Measurements from ENCODE around the gene MAZ.

The MAZ gene

DNA sequence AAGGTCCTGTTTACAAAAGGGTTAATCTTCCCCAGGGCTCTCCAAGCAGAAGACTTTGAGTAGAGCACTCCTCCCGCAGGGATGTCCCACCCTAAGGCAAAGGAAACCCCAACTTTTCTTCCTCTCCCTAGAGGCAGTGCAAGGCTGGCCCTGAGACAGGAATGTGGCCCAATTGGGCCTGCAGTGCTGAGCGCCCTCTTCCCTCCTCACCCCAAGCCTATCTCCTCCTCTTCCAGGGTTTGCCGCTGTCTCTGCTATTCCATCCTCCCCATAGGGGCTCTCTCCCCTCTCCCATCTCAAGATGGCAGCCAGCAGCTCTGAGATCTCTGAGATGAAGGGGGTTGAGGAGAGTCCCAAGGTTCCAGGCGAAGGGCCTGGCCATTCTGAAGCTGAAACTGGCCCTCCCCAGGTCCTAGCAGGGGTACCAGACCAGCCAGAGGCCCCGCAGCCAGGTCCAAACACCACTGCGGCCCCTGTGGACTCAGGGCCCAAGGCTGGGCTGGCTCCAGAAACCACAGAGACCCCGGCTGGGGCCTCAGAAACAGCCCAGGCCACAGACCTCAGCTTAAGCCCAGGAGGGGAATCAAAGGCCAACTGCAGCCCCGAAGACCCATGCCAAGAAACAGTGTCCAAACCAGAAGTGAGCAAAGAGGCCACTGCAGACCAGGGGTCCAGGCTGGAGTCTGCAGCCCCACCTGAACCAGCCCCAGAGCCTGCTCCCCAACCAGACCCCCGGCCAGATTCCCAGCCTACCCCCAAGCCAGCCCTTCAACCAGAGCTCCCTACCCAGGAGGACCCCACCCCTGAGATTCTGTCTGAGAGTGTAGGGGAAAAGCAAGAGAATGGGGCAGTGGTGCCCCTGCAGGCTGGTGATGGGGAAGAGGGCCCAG lies 6.7 kb downstream of the MAZ start:
- H3K9ac ChIP-seq (ENCODE audit: low read length), result peak overlapping the region; percentile 72
- H3K36me3 ChIP-seq (ENCODE audit: control insufficient read depth, low read depth, low read length), result peaks cover 18% of the 10 kb centered on the region
- no peaks in the 10 kb centered on the region for H3K9me3 ChIP-seq (ENCODE audit: control insufficient read depth, low read depth, low read length)
- peaks cover 42% of the 10 kb centered on the region for H3K4me1 ChIP-seq (ENCODE audit: control insufficient read depth, low read depth, low read length)
- peak overlapping the region; percentile 81 for H3K4me3 ChIP-seq (ENCODE audit: low read length)
- H3K27ac ChIP-seq (ENCODE audit: low read length), result no peak overlapping the region
- no peaks in the 10 kb centered on the region for H3K27me3 ChIP-seq (ENCODE audit: control insufficient read depth, insufficient read depth, low read length)

DNA sequence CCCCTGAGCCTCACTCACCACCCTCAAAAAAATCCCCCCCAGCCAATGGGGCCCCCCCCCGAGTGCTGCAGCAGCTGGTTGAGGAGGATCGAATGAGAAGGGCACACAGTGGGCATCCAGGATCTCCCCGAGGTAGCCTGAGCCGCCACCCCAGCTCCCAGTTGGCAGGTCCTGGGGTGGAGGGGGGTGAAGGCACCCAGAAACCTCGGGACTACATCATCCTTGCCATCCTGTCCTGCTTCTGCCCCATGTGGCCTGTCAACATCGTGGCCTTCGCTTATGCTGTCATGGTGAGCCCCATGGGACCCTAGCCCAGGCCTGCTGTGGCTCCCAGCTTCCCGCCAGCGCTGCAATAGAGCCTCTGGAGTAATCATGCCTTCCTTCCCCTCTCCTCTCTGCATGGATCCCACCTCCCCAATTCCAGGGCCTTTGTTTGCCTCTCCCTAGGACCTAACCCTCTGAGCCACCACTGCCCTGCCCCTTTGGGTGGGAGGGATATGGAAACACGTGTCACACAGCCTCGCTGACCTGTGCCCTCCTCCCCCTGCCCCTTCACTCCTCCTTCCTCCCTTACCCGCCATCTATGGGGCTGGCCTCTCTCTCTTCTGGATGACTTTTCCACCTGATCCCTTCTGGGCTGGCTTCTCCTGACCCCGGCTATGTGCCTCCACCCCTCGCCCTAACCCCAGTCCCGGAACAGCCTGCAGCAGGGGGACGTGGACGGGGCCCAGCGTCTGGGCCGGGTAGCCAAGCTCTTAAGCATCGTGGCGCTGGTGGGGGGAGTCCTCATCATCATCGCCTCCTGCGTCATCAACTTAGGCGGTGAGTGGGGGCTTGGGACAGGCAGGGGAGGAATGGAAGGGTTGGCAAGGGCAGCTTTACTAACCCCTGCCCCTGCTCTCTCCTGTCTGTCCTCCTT lies 7.6 kb downstream of the MAZ start:
- H3K9me3 ChIP-seq (ENCODE audit: control insufficient read depth, low read depth, low read length), result no peaks in the 10 kb centered on the region
- H3K9ac ChIP-seq (ENCODE audit: low read length), result peak overlapping the region; percentile 82
- peaks cover 19% of the 10 kb centered on the region for H3K36me3 ChIP-seq (ENCODE audit: control insufficient read depth, low read depth, low read length)
- peaks cover 36% of the 10 kb centered on the region for H3K4me1 ChIP-seq (ENCODE audit: control insufficient read depth, low read depth, low read length)
- no peak overlapping the region for H3K27ac ChIP-seq (ENCODE audit: low read length)
- peak overlapping the region; percentile 70 for H3K4me3 ChIP-seq (ENCODE audit: low read length)
- H3K27me3 ChIP-seq (ENCODE audit: control insufficient read depth, insufficient read depth, low read length), result no peaks in the 10 kb centered on the region

DNA sequence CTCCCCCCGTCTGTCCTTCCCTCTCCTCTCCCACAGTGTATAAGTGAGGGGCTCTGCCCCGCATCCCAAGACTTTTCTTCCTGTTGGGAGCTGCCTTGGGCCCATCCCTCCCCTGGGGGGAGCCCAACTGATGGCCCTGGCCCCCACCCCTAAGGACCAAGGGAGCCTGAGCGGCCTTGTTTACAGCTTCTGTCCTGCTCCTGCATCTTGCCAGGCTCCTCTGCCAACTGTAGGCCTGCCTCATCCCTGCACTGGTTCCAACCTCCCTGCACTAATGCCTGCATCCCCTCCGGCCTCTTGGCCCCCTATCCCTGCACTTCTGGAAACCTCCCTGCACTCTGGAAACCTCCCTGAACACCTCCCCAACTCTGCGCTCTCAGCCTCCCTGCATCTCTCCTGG lies 8.3 kb downstream of the MAZ start:
- Histone ChIP-seq H3K4me3 (ENCODE audit: low read length) (peak overlapping the region; percentile 70), H3K36me3 (ENCODE audit: control insufficient read depth, low read depth, low read length) (peaks cover 21% of the 10 kb centered on the region), H3K9me3 (ENCODE audit: control insufficient read depth, low read depth, low read length) (no peaks in the 10 kb centered on the region), H3K4me1 (ENCODE audit: control insufficient read depth, low read depth, low read length) (peaks cover 29% of the 10 kb centered on the region), H3K9ac (ENCODE audit: low read length) (peak overlapping the region; percentile 82), H3K27ac (ENCODE audit: low read length) (no peak overlapping the region), H3K27me3 (ENCODE audit: control insufficient read depth, insufficient read depth, low read length) (no peaks in the 10 kb centered on the region)

DNA sequence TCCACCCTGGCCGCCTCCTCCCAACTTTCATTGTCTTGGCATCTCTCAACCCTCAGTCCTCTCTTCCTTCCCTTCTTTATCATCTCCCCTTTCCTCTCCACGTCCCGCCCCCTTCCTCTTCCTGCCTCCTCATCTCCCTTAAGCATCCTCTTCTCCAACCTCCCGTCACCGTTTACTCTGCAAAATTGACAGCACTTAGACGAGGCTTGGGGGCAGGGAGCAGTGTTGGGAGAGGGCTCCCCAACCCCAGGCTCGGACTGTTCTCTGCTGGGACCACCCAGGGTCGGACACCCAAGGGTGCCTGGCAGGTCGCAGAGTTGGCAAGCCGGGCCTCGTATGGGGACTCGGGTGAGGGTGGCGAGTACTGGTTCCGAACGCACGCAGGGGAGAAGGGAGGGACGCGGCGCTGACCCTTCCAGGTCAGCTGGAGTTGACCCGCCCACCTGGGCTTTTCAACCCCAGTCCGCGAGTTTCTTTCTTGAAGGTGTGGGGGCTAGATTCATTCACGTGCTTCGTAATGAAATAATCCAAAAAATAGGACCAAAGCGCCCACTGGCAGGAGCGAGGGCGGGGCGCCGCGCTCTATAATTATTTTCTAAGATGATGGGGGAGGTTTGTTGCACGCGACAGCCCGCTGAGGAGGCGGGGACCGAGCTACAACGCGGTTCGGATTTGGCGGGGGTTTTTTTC lies 8.8 kb downstream of the MAZ start:
- H3K27me3 ChIP-seq (ENCODE audit: control insufficient read depth, insufficient read depth, low read length), result no peaks in the 10 kb centered on the region
- H3K9me3 ChIP-seq (ENCODE audit: control insufficient read depth, low read depth, low read length), result no peaks in the 10 kb centered on the region
- H3K36me3 ChIP-seq (ENCODE audit: control insufficient read depth, low read depth, low read length), result peaks cover 23% of the 10 kb centered on the region
- peak overlapping the region; percentile 70 for H3K4me3 ChIP-seq (ENCODE audit: low read length)
- peaks cover 24% of the 10 kb centered on the region for H3K4me1 ChIP-seq (ENCODE audit: control insufficient read depth, low read depth, low read length)
- peak overlapping the region; percentile 82 for H3K9ac ChIP-seq (ENCODE audit: low read length)
- no peak overlapping the region for H3K27ac ChIP-seq (ENCODE audit: low read length)

DNA sequence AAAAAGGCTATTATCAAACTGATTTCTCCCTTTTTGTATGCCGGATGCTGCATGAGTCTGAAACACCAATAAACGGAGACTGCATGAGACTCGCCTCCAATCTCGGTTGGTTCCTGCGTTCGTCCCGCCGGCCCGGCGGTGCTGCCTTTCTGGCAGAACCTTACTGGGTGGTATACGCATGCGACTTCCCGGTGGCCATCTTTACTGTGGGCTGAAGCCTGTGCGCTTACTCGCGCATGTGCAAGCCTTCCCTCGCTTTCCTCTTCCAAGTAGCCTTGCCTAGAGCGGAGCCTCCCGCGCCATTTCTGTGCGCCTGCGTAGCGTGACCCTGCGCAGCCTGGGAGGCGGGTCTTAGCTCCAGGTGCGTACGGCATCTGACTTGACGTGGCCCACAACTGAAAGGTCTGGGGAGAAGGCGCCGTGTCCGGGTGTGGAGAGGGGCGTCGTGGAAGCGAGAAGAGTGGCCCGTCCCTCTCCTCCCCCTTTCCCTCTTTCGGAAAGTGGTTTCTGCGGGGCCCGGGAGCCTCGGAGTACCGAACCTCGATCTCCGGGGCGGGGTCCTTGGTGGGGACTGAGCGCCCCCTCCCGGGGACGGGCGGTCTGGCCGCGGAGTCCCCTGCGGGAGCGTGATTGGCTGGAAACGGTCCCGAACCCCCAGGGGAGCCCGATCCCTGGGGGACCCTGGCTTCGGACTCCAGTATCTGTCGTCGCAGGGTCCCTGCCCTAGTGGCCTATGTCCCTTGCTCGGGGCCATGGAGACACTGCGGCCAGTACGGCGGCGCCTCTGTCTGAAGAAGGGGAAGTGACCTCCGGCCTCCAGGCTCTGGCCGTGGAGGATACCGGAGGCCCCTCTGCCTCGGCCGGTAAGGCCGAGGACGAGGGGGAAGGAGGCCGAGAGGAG lies 9.7 kb downstream of the MAZ start, which contains the start of gene PAGR1:
Gene PAGR1 (plus strand): TSS at position 360 of the 901 bp plus-strand sequence. CDS start 374 bp downstream, at position 734.
- Histone ChIP-seq H3K4me1 (ENCODE audit: control insufficient read depth, low read depth, low read length) (peaks cover 18% of the 10 kb centered on the region), H3K36me3 (ENCODE audit: control insufficient read depth, low read depth, low read length) (peaks cover 26% of the 10 kb centered on the region), H3K9ac (ENCODE audit: low read length) (peak within 1 kb of the TSS; percentile 82), H3K27me3 (ENCODE audit: control insufficient read depth, insufficient read depth, low read length) (no peaks in the 10 kb centered on the region), H3K27ac (ENCODE audit: low read length) (peak within 1 kb of the TSS; percentile 82), H3K4me3 (ENCODE audit: low read length) (peak within 1 kb of the TSS; percentile 70), H3K9me3 (ENCODE audit: control insufficient read depth, low read depth, low read length) (no peaks in the 10 kb centered on the region)

DNA sequence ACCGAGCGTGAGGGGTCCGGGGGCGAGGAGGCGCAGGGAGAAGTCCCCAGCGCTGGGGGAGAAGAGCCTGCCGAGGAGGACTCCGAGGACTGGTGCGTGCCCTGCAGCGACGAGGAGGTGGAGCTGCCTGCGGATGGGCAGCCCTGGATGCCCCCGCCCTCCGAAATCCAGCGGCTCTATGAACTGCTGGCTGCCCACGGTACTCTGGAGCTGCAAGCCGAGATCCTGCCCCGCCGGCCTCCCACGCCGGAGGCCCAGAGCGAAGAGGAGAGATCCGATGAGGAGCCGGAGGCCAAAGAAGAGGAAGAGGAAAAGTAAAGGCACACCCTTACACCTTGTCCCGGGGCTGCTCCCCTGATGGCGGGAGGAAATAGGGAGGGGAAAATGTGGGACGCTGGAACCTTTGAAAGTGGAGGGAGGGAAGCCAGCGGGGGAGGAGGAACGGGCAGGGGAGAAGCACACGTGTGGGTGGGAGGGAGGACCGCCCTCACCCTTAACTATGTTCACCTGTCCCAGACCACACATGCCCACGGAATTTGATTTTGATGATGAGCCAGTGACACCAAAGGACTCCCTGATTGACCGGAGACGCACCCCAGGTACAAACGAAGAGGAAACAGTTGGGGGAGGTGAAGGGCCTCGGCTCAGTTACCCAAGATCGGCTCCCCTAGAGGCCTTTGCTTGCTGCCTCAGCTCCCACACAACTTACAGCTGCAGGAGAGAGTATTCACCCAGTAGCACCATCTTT lies 10.5 kb downstream of the MAZ start:
- H3K4me1 ChIP-seq (ENCODE audit: control insufficient read depth, low read depth, low read length), result peaks cover 18% of the 10 kb centered on the region
- no peaks in the 10 kb centered on the region for H3K9me3 ChIP-seq (ENCODE audit: control insufficient read depth, low read depth, low read length)
- peaks cover 26% of the 10 kb centered on the region for H3K36me3 ChIP-seq (ENCODE audit: control insufficient read depth, low read depth, low read length)
- peak overlapping the region; percentile 82 for H3K9ac ChIP-seq (ENCODE audit: low read length)
- peak overlapping the region; percentile 15 for H3K27ac ChIP-seq (ENCODE audit: low read length)
- peak overlapping the region; percentile 70 for H3K4me3 ChIP-seq (ENCODE audit: low read length)
- H3K27me3 ChIP-seq (ENCODE audit: control insufficient read depth, insufficient read depth, low read length), result no peaks in the 10 kb centered on the region

DNA sequence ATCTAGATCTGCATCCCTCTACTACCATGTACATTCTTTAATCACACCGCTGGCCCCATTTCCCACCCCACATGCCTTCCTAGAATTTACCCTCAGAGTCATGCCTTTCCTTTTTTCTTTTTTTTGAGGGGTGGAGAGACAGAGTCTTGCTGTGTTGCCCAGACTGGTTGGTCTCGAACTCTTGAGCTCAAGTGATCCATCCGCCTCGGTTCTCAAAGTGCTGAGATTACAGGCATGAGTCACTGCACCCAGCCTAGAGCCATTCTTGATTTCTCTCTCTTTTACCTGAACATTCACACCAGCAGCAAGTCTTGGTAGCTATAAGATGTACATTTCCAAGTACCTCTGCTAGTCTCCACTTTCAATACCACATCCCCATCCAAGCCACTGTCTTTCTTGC lies 11.8 kb downstream of the MAZ start:
- Histone ChIP-seq H3K4me3 (ENCODE audit: low read length) (no peak overlapping the region), H3K4me1 (ENCODE audit: control insufficient read depth, low read depth, low read length) (peaks cover 12% of the 10 kb centered on the region), H3K36me3 (ENCODE audit: control insufficient read depth, low read depth, low read length) (peaks cover 26% of the 10 kb centered on the region), H3K9ac (ENCODE audit: low read length) (no peak overlapping the region), H3K9me3 (ENCODE audit: control insufficient read depth, low read depth, low read length) (no peaks in the 10 kb centered on the region), H3K27ac (ENCODE audit: low read length) (no peak overlapping the region), H3K27me3 (ENCODE audit: control insufficient read depth, insufficient read depth, low read length) (no peaks in the 10 kb centered on the region)

DNA sequence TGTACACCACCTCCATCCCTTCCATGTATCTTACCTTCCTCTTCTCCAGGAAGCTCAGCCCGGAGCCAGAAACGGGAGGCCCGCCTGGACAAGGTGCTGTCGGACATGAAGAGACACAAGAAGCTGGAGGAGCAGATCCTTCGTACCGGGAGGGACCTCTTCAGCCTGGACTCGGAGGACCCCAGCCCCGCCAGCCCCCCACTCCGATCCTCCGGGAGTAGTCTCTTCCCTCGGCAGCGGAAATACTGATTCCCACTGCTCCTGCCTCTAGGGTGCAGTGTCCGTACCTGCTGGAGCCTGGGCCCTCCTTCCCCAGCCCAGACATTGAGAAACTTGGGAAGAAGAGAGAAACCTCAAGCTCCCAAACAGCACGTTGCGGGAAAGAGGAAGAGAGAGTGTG lies 13.2 kb downstream of the MAZ start:
- Histone ChIP-seq H3K9me3 (ENCODE audit: control insufficient read depth, low read depth, low read length) (no peaks in the 10 kb centered on the region), H3K4me3 (ENCODE audit: low read length) (no peak overlapping the region), H3K27ac (ENCODE audit: low read length) (no peak overlapping the region), H3K27me3 (ENCODE audit: control insufficient read depth, insufficient read depth, low read length) (no peaks in the 10 kb centered on the region), H3K9ac (ENCODE audit: low read length) (no peak overlapping the region), H3K36me3 (ENCODE audit: control insufficient read depth, low read depth, low read length) (peaks cover 26% of the 10 kb centered on the region), H3K4me1 (ENCODE audit: control insufficient read depth, low read depth, low read length) (no peaks in the 10 kb centered on the region)

DNA sequence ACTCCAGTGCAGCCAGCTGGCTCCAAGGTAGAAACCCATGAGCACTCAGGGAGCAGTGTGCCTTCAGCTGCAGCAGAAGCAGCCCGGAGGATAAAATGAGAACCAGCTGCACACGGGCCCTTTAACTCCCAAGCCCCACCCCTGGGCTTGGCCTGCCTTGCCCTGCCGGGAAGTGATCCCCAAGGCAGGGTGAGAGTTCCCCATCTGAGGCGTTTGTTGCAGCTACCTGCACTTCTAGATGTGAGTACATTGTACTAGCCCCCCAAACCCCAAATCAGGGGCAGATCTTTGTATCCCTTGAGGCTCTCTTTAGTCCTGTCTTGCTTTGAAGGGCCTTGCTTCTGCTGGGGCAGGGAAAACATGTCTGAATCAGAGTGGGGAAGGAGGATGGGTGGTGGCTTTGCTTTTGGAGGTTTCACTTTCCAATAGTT lies 14.0 kb downstream of the MAZ start, which contains the start of gene MVP:
Gene MVP (plus strand): TSS at position 192 of the 431 bp plus-strand sequence. CDS start 10,088 bp downstream, outside the sequence.
- H3K27ac ChIP-seq (ENCODE audit: low read length), result no peak within 1 kb of the TSS
- no peaks in the 10 kb centered on the region for H3K27me3 ChIP-seq (ENCODE audit: control insufficient read depth, insufficient read depth, low read length)
- H3K36me3 ChIP-seq (ENCODE audit: control insufficient read depth, low read depth, low read length), result peaks cover 26% of the 10 kb centered on the region
- H3K4me1 ChIP-seq (ENCODE audit: control insufficient read depth, low read depth, low read length), result peaks cover 4% of the 10 kb centered on the region
- H3K9me3 ChIP-seq (ENCODE audit: control insufficient read depth, low read depth, low read length), result no peaks in the 10 kb centered on the region
- H3K4me3 ChIP-seq (ENCODE audit: low read length), result no peak within 1 kb of the TSS
- H3K9ac ChIP-seq (ENCODE audit: low read length), result no peak within 1 kb of the TSS

All from iPS-18a (cell line).